Upper lobe of left lung (tissue), 6 donors: Measurements from ENCODE around the gene SMOC2. TPM values are rescaled to one million over a fixed set of nuclear protein-coding genes. Genes with fewer than 3 reads are reported as not detected.

Source experiments
- ATAC-seq, 2 donors: fragments of 200-7000 bp; cut with Tn5 transposase; one replicate each; pipeline ENCODE4 v1.9.1; 2022; ENCODE audit warnings: mild to moderate bottlenecking in 2 of 2, moderate library complexity in 2 of 2; ENCODE audit not compliant: low FRiP score in 2 of 2
- DNase-seq, 2 donors: peaks; one replicate each; pipeline ENCODE4 v3.0.0-alpha.2; 2019 to 2020
- H3K27ac ChIP-seq, 4 donors: fragments of 200-600 bp; sonication (generic); one replicate each; pipeline ENCODE4 v1.5.1; 2016 to 2019
- H3K27me3 ChIP-seq, 4 donors: fragments of 200-600 bp; sonication (generic); one replicate each; pipeline ENCODE4 v1.5.1; 2017 to 2019
- H3K36me3 ChIP-seq, 4 donors: fragments of 200-600 bp; sonication (generic); one replicate each; pipeline ENCODE4 v1.5.1; 2016 to 2019
- H3K4me1 ChIP-seq, 4 donors: fragments of 200-600 bp; sonication (generic); one replicate each; pipeline ENCODE4 v1.5.1; 2018 to 2019
- H3K4me3 ChIP-seq, 4 donors: fragments of 200-600 bp; sonication (generic); one replicate each; pipeline ENCODE4 v1.5.1; 2017 to 2019; ENCODE audit warnings: mild to moderate bottlenecking in 2 of 4, moderate library complexity in 1 of 4
- H3K9me3 ChIP-seq, 4 donors: fragments of 200-600 bp; sonication (generic); one replicate each; pipeline ENCODE4 v1.5.1; 2018 to 2019
- EP300 ChIP-seq, 4 donors: sonication (generic); formaldehyde crosslinking; IDR thresholded peaks; one replicate each; pipeline ENCODE4 v1.5.1; 2017; ENCODE audit warnings: antibody characterized with exemption in 4 of 4, control low read depth in 2 of 4
- POLR2A ChIP-seq, 4 donors: fragments of 450-650 bp; IDR thresholded peaks; one replicate each; pipeline ENCODE4 v1.5.1; 2016 to 2017; ENCODE audit warnings: antibody characterized with exemption in 4 of 4, mild to moderate bottlenecking in 2 of 4
- POLR2AphosphoS5 ChIP-seq, 2 donors: sonication (generic); formaldehyde crosslinking; IDR thresholded peaks; one replicate each; pipeline ENCODE4 v1.5.1; 2017; ENCODE audit warnings: antibody characterized with exemption in 2 of 2
- WGBS, 2 donors: methylation state at CpG; one replicate each; pipeline ENCODE4 v1.1.5; 2017 to 2018; 5-methylcytosine and 5-hydroxymethylcytosine counted together
- total RNA-seq, 6 donors: library from RNA; depleted of rRNA in 4 of 6; stranded (reverse); fragments of >200 nt in 4 of 6; gene quantifications; one replicate each; pipeline versions ENCODE4 v1.1.0 to v1.2.1, GENCODE V29; 2016 to 2021
- TF ChIP-seq, protein P1 (sequence below), 6 experiments: fragments of 450-650 bp in 4 of 6; fragments of 200-600 bp in 2 of 6; sonication (generic) in 2 of 6; IDR thresholded peaks; one replicate each; pipeline ENCODE4 v1.5.1; 2016 to 2019; ENCODE audit warnings: antibody characterized with exemption in 6 of 6
- donor health status: DM: no; HTN: no; CAD: no; lungs with moderate emphysema.
- donor health status: DM: no; HTN: yes; CAD: no; lungs with severe emphysema.

Gene SMOC2
- total RNA-seq, 6 donors from 2014 or later = 1.0 to 18.9 (median 5.0) TPM

DNA sequence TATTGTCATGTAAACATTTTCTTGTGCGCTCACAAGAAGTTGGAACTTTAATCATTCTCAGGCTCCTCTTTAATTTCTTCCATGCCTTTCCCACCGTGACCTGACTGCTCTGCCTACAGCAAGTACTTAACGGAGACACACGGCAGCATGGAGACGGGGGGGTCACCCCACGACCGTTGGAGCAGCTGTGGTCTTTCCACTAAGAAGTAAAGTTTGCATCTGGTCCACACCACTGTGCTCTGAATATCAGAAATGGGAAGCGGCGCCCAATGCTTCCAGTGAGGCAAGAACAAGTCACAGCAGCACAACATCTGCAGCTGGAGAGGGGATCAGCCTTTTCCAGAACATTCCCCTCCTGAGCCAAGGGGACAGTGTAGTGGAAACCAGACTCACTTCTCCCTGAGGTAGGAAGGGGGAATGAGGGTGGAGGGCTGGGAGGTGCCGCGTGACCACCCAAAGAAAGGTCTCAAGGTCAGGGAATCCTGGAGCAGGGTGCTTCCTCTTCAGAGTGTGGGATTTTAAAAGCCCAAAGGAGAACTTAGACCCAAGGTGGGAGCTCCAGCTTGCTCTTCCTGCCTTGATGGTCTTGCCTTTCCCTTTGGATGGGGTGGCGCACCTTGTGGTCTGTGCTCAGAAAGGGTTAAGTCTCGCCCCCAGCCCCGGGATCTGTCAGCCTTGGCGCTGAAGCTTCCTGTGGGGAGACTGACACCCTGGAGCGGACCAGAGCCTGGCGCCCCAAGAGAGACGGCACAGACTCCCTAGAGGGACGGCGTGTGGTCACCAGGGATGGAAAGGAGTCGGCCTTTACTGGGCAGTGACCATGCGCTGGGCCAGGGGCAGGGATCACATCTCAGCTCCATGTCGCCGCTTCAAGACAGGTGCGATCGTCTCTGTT is 25.6 kb upstream of the SMOC2 start:
- DNase-seq = peak in 1 of 2 donors; percentile 20
- no peak overlapping the region for H3K27ac ChIP-seq

DNA sequence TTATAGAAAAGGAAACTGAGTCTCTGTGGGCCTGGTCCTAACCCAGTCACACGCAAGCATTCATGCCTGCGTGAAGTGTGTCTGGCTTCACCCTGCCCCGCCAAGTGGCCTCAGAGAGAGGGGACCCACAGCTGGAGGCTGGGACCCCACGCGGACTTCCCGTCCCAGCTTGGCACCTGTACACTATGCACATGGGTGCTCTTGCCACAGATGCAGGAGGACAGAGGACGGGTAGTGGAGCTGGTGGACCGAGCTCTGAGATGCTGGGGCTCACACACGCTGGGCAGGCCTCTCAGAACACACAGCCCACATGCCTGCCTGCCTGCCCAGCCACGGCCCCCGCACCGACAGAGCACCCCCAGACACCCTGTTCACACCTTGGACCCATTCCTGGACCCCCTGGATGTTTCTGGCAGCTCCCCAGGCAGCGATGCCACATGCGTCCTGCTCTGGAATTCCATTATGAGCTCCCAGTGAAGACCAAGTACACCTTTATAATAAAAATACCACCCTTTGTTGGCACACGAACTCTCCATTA is 24.9 kb upstream of the SMOC2 start:
- no peak for ATAC-seq
- Histone ChIP-seq H3K4me1 (peaks cover 0 to 7% (median 4%) of the 10 kb centered on the region in 4 donors), H3K27me3 (no peaks in the 10 kb centered on the region), H3K36me3 (no peaks in the 10 kb centered on the region), H3K4me3 (no peak overlapping the region), H3K9me3 (no peaks in the 10 kb centered on the region), H3K27ac (no peak overlapping the region)
- peak in 1 of 2 donors; percentile 62 for DNase-seq
- 81 to 90% methylated on average over 6 to 15 of the region's 15 CpGs for WGBS, 2 donors
- TF ChIP-seq EP300 (IDR thresholded peaks at IDR 0.05) = no peak

More for the DNA sequence above, 25.6 kb upstream of the SMOC2 start:
- no peak for ATAC-seq
- no peak overlapping the region for H3K4me3 ChIP-seq
- no peaks in the 10 kb centered on the region for H3K27me3 ChIP-seq
- TF ChIP-seq POLR2A (IDR thresholded peaks at IDR 0.05) (no peak), EP300 (IDR thresholded peaks at IDR 0.05) (no peak), POLR2AphosphoS5 (IDR thresholded peaks at IDR 0.05) (no peak)
- TF ChIP-seq, protein P1, sequence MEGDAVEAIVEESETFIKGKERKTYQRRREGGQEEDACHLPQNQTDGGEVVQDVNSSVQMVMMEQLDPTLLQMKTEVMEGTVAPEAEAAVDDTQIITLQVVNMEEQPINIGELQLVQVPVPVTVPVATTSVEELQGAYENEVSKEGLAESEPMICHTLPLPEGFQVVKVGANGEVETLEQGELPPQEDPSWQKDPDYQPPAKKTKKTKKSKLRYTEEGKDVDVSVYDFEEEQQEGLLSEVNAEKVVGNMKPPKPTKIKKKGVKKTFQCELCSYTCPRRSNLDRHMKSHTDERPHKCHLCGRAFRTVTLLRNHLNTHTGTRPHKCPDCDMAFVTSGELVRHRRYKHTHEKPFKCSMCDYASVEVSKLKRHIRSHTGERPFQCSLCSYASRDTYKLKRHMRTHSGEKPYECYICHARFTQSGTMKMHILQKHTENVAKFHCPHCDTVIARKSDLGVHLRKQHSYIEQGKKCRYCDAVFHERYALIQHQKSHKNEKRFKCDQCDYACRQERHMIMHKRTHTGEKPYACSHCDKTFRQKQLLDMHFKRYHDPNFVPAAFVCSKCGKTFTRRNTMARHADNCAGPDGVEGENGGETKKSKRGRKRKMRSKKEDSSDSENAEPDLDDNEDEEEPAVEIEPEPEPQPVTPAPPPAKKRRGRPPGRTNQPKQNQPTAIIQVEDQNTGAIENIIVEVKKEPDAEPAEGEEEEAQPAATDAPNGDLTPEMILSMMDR (IDR thresholded peaks at IDR 0.05) = no peak
- H3K4me1 ChIP-seq = peaks cover 0 to 7% (median 4%) of the 10 kb centered on the region in 4 donors
- H3K36me3 ChIP-seq = no peaks in the 10 kb centered on the region
- no peaks in the 10 kb centered on the region for H3K9me3 ChIP-seq
- 55 to 72% methylated on average over 15 to 26 of the region's 26 CpGs for WGBS, 2 donors

DNA sequence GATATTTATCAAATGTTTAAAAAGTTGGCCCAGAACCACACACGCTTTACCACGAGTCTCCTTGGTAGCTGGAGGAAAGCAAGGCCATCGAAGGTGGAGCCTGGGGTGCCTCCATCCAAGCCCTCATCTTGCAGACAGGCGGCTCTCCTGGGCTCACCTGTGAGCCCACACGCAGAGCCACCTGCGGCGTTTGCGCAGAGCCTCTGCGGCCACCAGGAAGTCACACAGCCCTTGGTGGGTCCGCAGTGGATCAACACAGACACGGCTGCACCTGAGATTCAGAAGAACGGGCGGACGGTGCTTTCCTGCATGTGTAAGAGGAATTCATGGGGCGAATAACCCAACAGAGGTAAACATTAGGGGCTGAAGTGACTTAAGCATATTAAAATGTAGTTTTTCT is 24.5 kb upstream of the SMOC2 start:
- Histone ChIP-seq H3K4me3 (no peak overlapping the region), H3K36me3 (no peaks in the 10 kb centered on the region), H3K4me1 (peaks cover 0 to 7% (median 4%) of the 10 kb centered on the region in 4 donors), H3K27ac (no peak overlapping the region), H3K27me3 (no peaks in the 10 kb centered on the region), H3K9me3 (no peaks in the 10 kb centered on the region)
- ATAC-seq (no peak), DNase-seq (peak in 1 of 2 donors; percentile 51)
- no peak for TF ChIP-seq POLR2A (IDR thresholded peaks at IDR 0.05)
- TF ChIP-seq, protein P1 (IDR thresholded peaks at IDR 0.05) = no peak
- no peak for TF ChIP-seq EP300 (IDR thresholded peaks at IDR 0.05)
- TF ChIP-seq POLR2AphosphoS5 (IDR thresholded peaks at IDR 0.05) = no peak
- WGBS, 2 donors = 89 to 91% methylated on average over 8 to 15 of the region's 15 CpGs

DNA sequence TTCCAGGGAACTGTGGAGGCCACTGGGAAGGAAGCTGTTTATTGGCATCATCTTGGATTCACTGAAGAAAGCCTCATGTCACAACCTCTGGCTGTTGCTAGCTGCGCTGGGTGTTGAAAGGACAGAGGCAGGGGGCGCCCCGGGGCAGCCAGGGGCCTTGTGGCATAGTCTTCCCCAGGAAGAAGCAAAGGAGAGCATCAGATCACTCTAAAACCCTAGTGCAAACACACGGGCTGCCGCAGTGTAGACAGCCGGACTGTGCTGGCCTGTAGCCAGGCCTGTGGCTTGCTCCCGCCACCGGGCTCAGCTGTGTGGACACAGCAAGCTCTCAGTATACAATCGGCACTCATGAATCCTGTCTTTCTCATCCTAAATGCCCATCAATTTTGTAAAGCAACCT is 23.8 kb upstream of the SMOC2 start:
- ATAC-seq (no peak), DNase-seq (peak in 1 of 2 donors; percentile 70)
- H3K4me1 ChIP-seq = peaks cover 0 to 7% (median 4%) of the 10 kb centered on the region in 4 donors
- TF ChIP-seq POLR2AphosphoS5 (IDR thresholded peaks at IDR 0.05) (no peak), EP300 (IDR thresholded peaks at IDR 0.05) (no peak), POLR2A (IDR thresholded peaks at IDR 0.05) (no peak)
- TF ChIP-seq, protein P1 (IDR thresholded peaks at IDR 0.05) = no peak
- no peak overlapping the region for H3K27ac ChIP-seq
- no peaks in the 10 kb centered on the region for H3K36me3 ChIP-seq
- no peaks in the 10 kb centered on the region for H3K27me3 ChIP-seq
- 20 to 51% methylated on average over 3 to 9 of the region's 9 CpGs for WGBS, 2 donors
- no peak overlapping the region for H3K4me3 ChIP-seq
- no peaks in the 10 kb centered on the region for H3K9me3 ChIP-seq

DNA sequence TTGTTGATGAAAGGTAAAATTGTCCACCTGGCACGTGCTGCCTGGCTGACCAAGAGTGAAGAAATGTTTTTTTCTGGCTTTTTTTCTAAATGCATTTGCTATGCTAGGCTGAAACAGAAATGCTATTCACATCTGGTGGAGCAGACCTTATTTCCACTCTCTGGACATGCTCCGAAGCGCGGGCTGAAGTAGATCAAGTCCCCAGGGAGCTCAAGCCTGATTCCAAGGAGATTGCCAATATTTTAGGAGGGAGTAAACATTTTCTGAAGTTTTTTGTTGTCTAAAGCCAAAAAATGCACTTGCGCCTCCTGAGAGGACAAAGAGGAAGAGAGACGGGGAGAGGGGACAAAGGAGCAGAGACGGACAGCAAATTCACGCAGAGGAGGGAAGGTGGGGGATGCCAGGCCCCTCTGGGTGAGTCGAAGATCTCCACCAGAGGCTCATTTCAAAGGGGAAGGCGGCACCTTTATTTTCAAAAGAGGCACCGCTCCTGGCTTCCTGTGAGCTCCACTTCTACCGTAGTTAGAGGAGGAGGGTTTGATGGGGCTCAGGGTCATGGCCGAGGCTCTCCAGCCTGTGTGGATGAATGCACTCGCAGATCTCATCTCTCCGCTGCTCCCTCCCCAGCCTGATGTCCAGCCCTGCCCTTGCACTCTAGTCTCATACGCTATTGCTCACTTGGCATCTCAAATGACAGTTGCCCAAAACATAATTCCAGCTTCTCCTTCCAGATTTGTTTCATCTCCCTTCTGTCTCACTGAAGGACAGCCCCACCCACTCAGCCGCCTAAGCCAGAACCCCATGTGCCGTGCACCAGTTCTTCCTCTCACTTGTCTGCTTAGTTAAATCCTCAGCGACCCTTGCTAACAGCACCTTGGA is 23.1 kb upstream of the SMOC2 start:
- peak; percentile 60 to 77 for ATAC-seq
- Histone ChIP-seq H3K27me3 (no peaks in the 10 kb centered on the region), H3K4me3 (no peak overlapping the region), H3K36me3 (no peaks in the 10 kb centered on the region), H3K4me1 (peaks cover 0 to 7% (median 4%) of the 10 kb centered on the region in 4 donors), H3K9me3 (no peaks in the 10 kb centered on the region), H3K27ac (no peak overlapping the region)
- no peak for DNase-seq
- WGBS, 2 donors = 40 to 41% methylated on average over 19 of the region's 19 CpGs
- TF ChIP-seq POLR2AphosphoS5 (IDR thresholded peaks at IDR 0.05) (no peak), EP300 (IDR thresholded peaks at IDR 0.05) (no peak), POLR2A (IDR thresholded peaks at IDR 0.05) (no peak)
- TF ChIP-seq, protein P1 (IDR thresholded peaks at IDR 0.05) = no peak
